Testis (tissue), 3 donors: ENCODE results near the gene DNASE1L3. TPM values are rescaled to one million over a fixed set of nuclear protein-coding genes. Genes with fewer than 3 reads are reported as not detected.

Experiments used
- DNase-seq: peaks from one replicate; pipeline ENCODE4 v3.0.0-alpha.2; 2019
- H3K27ac ChIP-seq, 2 donors: fragments of 200-600 bp; sonication (generic); one replicate each; pipeline ENCODE4 v1.5.1; 2019
- H3K27me3 ChIP-seq: fragments of 200-600 bp; sonication (generic); one replicate; pipeline ENCODE4 v1.5.1; 2019
- H3K36me3 ChIP-seq: fragments of 200-600 bp; sonication (generic); one replicate; pipeline ENCODE4 v1.5.1; 2017; ENCODE audit warnings: low read depth; ENCODE audit errors: missing control alignments
- H3K4me1 ChIP-seq: fragments of 200-600 bp; sonication (generic); one replicate; pipeline ENCODE4 v1.5.1; 2019
- H3K4me3 ChIP-seq, 2 donors: fragments of 200-600 bp; sonication (generic); one replicate each; pipeline ENCODE4 v1.5.1; 2017 to 2019
- H3K9me3 ChIP-seq: fragments of 200-600 bp; sonication (generic); one replicate; pipeline ENCODE4 v1.5.1; 2017
- POLR2A ChIP-seq: fragments of 450-650 bp; IDR thresholded peaks from one replicate; pipeline ENCODE4 v1.6.1; 2017; ENCODE audit warnings: antibody characterized with exemption, mild to moderate bottlenecking, moderate library complexity
- WGBS, 2 donors: methylation state at CpG; one replicate each; pipeline ENCODE4 v1.1.5; 2018; 5-methylcytosine and 5-hydroxymethylcytosine counted together
- intact Hi-C: fragments of 100-400 bp; cut with DNase I; formaldehyde crosslinking; loops from one replicate; pipeline ENCODE4 v1.15.1; 2023; ENCODE audit warnings: low total_unique reads
- polyA plus RNA-seq: library from polyadenylated mRNA; stranded (reverse); fragments of 350-450 nt; fragmentation: Illumina TruSeq; extraction: RNeasy Lipid Tissue Mini Kit (QIAGEN cat#74804); gene quantifications from one replicate; pipeline ENCODE4 v1.2.3, GENCODE V29; 2014; ENCODE audit warnings: low read depth, low replicate concordance; ENCODE audit not compliant: insufficient read depth
- total RNA-seq, 2 donors: library from RNA; depleted of rRNA; stranded (reverse); fragments of >200 nt; gene quantifications; one replicate each; pipeline ENCODE4 v1.2.3, GENCODE V29; 2016
- TF ChIP-seq, protein P1 (sequence below), 3 experiments: fragments of 450-650 bp in 2 of 3; fragments of 200-600 bp in 1 of 3; sonication (generic) in 1 of 3; IDR thresholded peaks; one replicate each; pipeline ENCODE4 v1.5.1; 2016 to 2019; ENCODE audit warnings: antibody characterized with exemption in 3 of 3, mild to moderate bottlenecking in 2 of 3, moderate library complexity in 1 of 3

The DNASE1L3 gene
- total and polyA plus RNA-seq, 3 donors from 2014 or later = 1.2 to 8.2 (median 3.8) TPM

GRCh38 chr3:58180099-58180880 is 30.5 kb downstream of the DNASE1L3 start:
- no peak for DNase-seq
- intact Hi-C loops = loop anchor here (5.0 kb wide), 1 partner anchor 122 kb away; no protein-coding TSS in a partner anchor
- Histone ChIP-seq H3K4me3 (no peak overlapping the region), H3K27ac (no peak overlapping the region), H3K9me3 (no peaks in the 10 kb centered on the region), H3K27me3 (no peaks in the 10 kb centered on the region), H3K4me1 (peaks cover 20% of the 10 kb centered on the region), H3K36me3 (no peaks in the 10 kb centered on the region)
- WGBS, 2 donors = 55 to 63% methylated on average over 8 to 12 of the region's 12 CpGs
- TF ChIP-seq, protein P1, sequence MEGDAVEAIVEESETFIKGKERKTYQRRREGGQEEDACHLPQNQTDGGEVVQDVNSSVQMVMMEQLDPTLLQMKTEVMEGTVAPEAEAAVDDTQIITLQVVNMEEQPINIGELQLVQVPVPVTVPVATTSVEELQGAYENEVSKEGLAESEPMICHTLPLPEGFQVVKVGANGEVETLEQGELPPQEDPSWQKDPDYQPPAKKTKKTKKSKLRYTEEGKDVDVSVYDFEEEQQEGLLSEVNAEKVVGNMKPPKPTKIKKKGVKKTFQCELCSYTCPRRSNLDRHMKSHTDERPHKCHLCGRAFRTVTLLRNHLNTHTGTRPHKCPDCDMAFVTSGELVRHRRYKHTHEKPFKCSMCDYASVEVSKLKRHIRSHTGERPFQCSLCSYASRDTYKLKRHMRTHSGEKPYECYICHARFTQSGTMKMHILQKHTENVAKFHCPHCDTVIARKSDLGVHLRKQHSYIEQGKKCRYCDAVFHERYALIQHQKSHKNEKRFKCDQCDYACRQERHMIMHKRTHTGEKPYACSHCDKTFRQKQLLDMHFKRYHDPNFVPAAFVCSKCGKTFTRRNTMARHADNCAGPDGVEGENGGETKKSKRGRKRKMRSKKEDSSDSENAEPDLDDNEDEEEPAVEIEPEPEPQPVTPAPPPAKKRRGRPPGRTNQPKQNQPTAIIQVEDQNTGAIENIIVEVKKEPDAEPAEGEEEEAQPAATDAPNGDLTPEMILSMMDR (IDR thresholded peaks at IDR 0.05) = no peak
- TF ChIP-seq POLR2A = no peak

DNA sequence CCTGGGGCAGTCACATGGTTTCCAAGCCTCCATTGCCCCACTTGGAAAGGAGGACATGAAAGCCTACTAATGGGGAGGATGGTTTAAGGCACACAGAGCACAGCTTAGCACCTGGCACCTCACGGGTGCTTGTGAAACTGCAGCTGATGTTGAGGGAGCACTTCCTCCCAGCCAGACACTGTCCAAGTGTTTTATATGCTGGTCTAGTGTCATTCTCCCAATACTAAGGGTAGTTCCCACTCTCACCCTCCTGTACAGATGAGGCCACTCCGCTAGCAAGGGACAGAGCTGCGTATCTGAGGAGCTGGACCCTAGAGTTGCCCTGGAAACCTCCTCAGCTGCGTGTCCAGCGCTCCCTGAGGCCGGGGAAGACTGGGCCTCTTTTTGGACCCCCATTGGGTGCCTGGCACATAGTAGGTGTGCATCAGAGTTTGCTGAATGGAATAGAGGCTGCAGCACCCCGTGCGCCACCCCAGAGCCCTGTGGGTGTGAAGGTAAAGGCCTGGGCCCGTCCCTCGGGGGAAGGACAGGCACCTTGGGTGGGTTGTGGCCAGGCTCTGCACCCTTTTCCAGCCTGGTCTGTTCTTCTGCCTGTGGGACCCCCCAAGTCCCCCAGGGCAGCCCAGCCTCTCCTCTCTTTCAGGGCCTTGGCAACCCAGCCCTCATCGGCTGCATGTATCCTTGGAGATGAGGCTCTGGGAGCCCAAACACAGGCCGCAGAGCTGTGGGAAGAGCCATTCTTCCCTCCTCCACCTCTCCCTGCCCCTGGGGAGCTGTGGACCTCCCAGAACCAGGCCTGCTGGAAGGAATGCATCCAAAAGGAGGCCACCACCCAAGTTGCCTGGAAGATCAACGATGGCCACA is 31.3 kb downstream of the DNASE1L3 start:
- WGBS, 2 donors = 78 to 93% methylated on average over 8 to 13 of the region's 13 CpGs
- intact Hi-C loops = loop anchor here (5.0 kb wide), 1 partner anchor 123 kb away; no protein-coding TSS in a partner anchor
- H3K27me3 ChIP-seq = no peaks in the 10 kb centered on the region
- TF ChIP-seq, protein P1 (IDR thresholded peaks at IDR 0.05) = no peak
- no peak for TF ChIP-seq POLR2A
- no peaks in the 10 kb centered on the region for H3K9me3 ChIP-seq
- no peaks in the 10 kb centered on the region for H3K36me3 ChIP-seq
- H3K4me1 ChIP-seq = peaks cover 28% of the 10 kb centered on the region
- no peak for DNase-seq
- H3K27ac ChIP-seq = no peak overlapping the region
- no peak overlapping the region for H3K4me3 ChIP-seq

DNA sequence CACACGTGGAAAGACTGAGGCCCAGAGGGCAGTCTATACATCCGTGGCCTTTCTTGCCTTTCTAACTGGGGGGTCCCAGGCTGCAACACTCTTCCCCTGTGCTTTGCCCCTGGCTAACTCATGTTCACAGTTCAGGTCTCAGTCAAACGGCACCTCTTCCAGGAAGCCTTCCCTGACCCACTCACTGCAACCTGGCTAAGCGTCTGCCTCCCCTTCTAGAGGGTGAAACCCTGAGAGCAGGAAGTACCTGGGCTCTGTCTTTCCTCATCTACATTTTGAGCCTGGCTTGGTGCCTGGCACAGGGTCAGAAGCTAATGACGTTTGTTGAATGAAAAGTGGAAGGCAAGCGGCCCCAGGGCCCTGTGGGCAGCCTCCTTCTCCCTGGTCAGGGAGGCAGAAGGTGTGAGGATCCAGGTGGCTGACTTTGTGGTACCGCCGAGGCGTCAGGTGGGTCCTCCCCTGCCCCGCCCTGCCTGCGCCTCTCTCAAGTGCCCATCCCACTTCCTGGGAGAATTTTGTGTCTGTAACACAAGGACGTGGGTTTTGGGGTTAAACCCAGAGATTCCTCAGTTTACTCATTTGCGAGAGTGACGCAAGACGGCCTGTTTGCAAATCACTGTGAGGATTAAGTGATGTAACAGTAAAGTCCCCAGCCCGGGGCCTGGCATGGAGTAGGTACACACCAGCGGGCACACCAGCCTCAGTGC is 32.1 kb downstream of the DNASE1L3 start:
- 77 to 82% methylated on average over 16 to 17 of the region's 17 CpGs for WGBS, 2 donors
- TF ChIP-seq, protein P1 (IDR thresholded peaks at IDR 0.05) = no peak
- TF ChIP-seq POLR2A = no peak
- Histone ChIP-seq H3K36me3 (no peaks in the 10 kb centered on the region), H3K27ac (no peak overlapping the region), H3K9me3 (no peaks in the 10 kb centered on the region), H3K27me3 (no peaks in the 10 kb centered on the region), H3K4me1 (peaks cover 36% of the 10 kb centered on the region), H3K4me3 (no peak overlapping the region)
- intact Hi-C loops = no loop called here
- DNase-seq = no peak

- H3K27ac ChIP-seq = no peak overlapping the region
- H3K27me3 ChIP-seq = no peaks in the 10 kb centered on the region
- WGBS, 2 donors = 7 to 19% methylated on average over 22 to 46 of the region's 46 CpGs
- peak; percentile 95 for DNase-seq
- H3K36me3 ChIP-seq = no peaks in the 10 kb centered on the region
- peaks cover 42% of the 10 kb centered on the region for H3K4me1 ChIP-seq
- H3K9me3 ChIP-seq = no peaks in the 10 kb centered on the region
- intact Hi-C loops = no loop called here
- peak overlapping the region; percentile 22 to 34 for H3K4me3 ChIP-seq
- TF ChIP-seq, protein P1 (IDR thresholded peaks at IDR 0.05) = peak; percentile 88 to 94 (median 94)
- no peak for TF ChIP-seq POLR2A
Measured at GRCh38 chr3:58177747-58178527, 32.8 kb downstream of the DNASE1L3 start.
